Fibroblast of peridontal ligament (primary cell): ENCODE results near the gene LRRC8C.
"Not testable (repeated sequence)": the region's sequence is repeated elsewhere in the genome, so short reads cannot be mapped to it uniquely, and the experiment has no call there.

Source experiments
- DNase-seq: peaks from one replicate; pipeline ENCODE4 v3.0.0-alpha.2; 2010; ENCODE audit errors: extremely low read depth

LRRC8C gene

GRCh38 chr1:89607586-89608318, 25.2 kb upstream of the LRRC8C start:
- DNase-seq: no peak

GRCh38 chr1:89608319-89608983, 24.5 kb upstream of the LRRC8C start:
- DNase-seq: no peak

- no peak for DNase-seq
Observed at GRCh38 chr1:89608984-89609725, 23.8 kb upstream of the LRRC8C start.

- DNase-seq: no peak
Observed at GRCh38 chr1:89609781-89610456, 23.0 kb upstream of the LRRC8C start.

GRCh38 chr1:89610457-89611011, 22.4 kb upstream of the LRRC8C start:
- DNase-seq: no peak

GRCh38 chr1:89611721-89612120, 21.2 kb upstream of the LRRC8C start:
- DNase-seq: no peak

GRCh38 chr1:89613928-89614327, 19.0 kb upstream of the LRRC8C start:
- no peak for DNase-seq

GRCh38 chr1:89615676-89616598, 17.0 kb upstream of the LRRC8C start:
- DNase-seq: no peak

- no peak for DNase-seq
Observed at GRCh38 chr1:89616844-89617627, 15.9 kb upstream of the LRRC8C start.

GRCh38 chr1:89620664-89621063, 12.3 kb upstream of the LRRC8C start:
- no peak for DNase-seq

GRCh38 chr1:89622895-89623294, 10.0 kb upstream of the LRRC8C start:
- DNase-seq: peak; percentile 53

GRCh38 chr1:89624314-89624713, 8.6 kb upstream of the LRRC8C start:
- no peak for DNase-seq

GRCh38 chr1:89624715-89625323, 8.1 kb upstream of the LRRC8C start:
- no peak for DNase-seq

GRCh38 chr1:89627596-89627962, 5.3 kb upstream of the LRRC8C start:
- DNase-seq: no peak

GRCh38 chr1:89629146-89629545, 3.8 kb upstream of the LRRC8C start:
- DNase-seq: no peak

GRCh38 chr1:89629600-89629999, 3.3 kb upstream of the LRRC8C start:
- DNase-seq: not testable (repeated sequence)

GRCh38 chr1:89630048-89630447, 2.9 kb upstream of the LRRC8C start:
- DNase-seq: no peak

- peak; percentile 12 for DNase-seq
Observed at GRCh38 chr1:89631816-89632656, 884 bp upstream of the LRRC8C start.
